ENCODE measurements around the gene IQCF5. TPM values are rescaled to one million over a fixed set of nuclear protein-coding genes. Genes with fewer than 3 reads are reported as not detected.
"Not testable (repeated sequence)": the region's sequence is repeated elsewhere in the genome, so short reads cannot be mapped to it uniquely, and the experiment has no call there.

The IQCF5 gene
- total RNA-seq, 4 donors from 2014 or later: not detected

- no peak within 1 kb of the TSS for H3K27ac ChIP-seq
- no peak within 1 kb of the TSS for H3K4me3 ChIP-seq
- H3K9me3 ChIP-seq: no peaks in the 10 kb centered on the region
- no peaks in the 10 kb centered on the region for H3K4me1 ChIP-seq
- H3K36me3 ChIP-seq: no peaks in the 10 kb centered on the region
- no peaks in the 10 kb centered on the region for H3K27me3 ChIP-seq
- no peak for DNase-seq
- TF ChIP-seq CTCF (IDR thresholded peaks at IDR 0.05) (no peak), POLR2A (IDR thresholded peaks at IDR 0.05) (no peak)
Measured at GRCh38 chr3:51860703-51861665, 14.4 kb downstream of the IQCF5 start, which contains the start of gene IQCF2. IQCF2 (plus strand) TSS chr3:51861615; CDS start chr3:51861667, 52 bp downstream.

DNA sequence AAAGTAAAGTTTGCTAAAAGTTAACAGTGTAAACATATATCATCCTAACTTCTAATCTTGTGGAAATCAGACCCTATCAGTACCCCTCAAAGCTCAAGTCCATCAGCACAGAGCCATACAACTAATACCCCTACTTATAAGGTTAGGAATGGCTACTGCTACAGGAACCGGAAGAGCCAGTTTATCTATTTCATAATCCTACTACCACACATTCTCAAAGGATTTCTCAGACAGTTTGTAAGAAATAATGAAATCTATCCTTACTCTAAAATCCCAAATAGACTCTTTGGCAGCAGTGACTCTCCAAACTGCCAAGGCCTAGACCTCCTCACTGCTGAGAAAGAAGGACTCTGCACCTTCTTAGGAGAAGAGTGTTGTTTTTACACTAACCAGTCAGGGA lies 20.0 kb downstream of the IQCF5 start:
- not testable (repeated sequence) for H3K36me3 ChIP-seq, H3K4me3 ChIP-seq, H3K27ac ChIP-seq, H3K27me3 ChIP-seq, H3K9me3 ChIP-seq, DNase-seq, H3K4me1 ChIP-seq

DNA sequence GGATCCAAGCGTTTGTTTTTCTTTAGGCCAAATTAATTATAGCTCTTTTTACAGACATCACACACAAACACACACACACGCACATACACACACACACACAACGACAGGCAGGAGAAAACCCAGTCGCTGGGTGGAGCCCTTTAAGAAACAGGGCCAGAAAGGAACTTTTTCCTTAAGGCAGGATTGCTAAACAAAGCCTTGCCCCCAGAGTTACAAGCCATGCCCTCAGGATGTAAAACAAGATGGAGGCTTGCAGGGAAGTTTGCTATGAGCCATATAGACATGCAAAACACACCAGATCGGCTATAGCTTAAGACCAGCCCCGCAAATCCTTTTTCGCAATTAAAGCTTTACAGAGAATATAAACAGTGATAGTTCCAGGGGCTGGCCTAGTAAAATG lies 30.3 kb downstream of the IQCF5 start:
- Histone ChIP-seq H3K27ac (no peak overlapping the region), H3K36me3 (no peaks in the 10 kb centered on the region), H3K4me1 (no peaks in the 10 kb centered on the region), H3K4me3 (no peak overlapping the region), H3K9me3 (peaks cover 0 to 4% (median 0%) of the 10 kb centered on the region in 4 donors), H3K27me3 (no peaks in the 10 kb centered on the region)
- TF ChIP-seq CTCF (IDR thresholded peaks at IDR 0.05): no peak
- no peak for TF ChIP-seq POLR2A (IDR thresholded peaks at IDR 0.05)
- no peak for DNase-seq

GRCh38 chr3:51836606-51837005 lies 38.8 kb downstream of the IQCF5 start:
- Histone ChIP-seq H3K4me3 (no peak overlapping the region), H3K4me1 (no peaks in the 10 kb centered on the region), H3K27me3 (no peaks in the 10 kb centered on the region), H3K36me3 (no peaks in the 10 kb centered on the region), H3K27ac (no peak overlapping the region), H3K9me3 (no peaks in the 10 kb centered on the region)
- no peak for DNase-seq
- TF ChIP-seq CTCF (IDR thresholded peaks at IDR 0.05) (no peak), POLR2A (IDR thresholded peaks at IDR 0.05) (no peak)

DNA sequence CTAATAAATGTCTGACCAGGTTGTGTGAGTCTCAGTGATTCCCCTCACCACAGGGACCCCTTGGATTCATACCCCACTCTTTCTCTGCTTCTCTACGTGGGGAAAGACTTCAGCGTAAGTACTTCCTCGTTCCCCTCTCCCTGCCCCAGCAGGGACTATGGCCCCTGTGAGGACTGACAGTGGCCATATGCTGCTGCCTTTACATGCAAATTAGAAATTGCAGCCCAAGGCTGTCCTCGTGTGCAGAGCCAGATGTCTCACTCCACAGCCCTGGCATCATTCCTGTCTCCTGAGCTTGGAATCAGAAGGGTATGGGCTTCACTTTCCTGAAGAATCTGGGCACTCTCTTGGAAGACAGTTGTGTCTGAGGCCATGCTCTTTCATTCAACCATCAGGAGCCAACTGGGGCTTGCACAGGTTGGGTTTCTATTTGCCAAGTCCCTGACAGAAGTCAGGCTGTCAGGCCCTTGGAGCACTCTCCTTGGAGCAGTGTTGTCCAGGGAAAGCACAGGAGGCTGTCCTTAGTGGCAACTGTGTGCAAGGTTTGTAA lies 44.5 kb downstream of the IQCF5 start:
- no peak overlapping the region for H3K27ac ChIP-seq
- no peak for DNase-seq
- no peak for TF ChIP-seq POLR2A (IDR thresholded peaks at IDR 0.05)
- no peak for TF ChIP-seq CTCF (IDR thresholded peaks at IDR 0.05)
- H3K4me3 ChIP-seq: no peak overlapping the region
- no peaks in the 10 kb centered on the region for H3K27me3 ChIP-seq
- H3K36me3 ChIP-seq: no peaks in the 10 kb centered on the region
- no peaks in the 10 kb centered on the region for H3K4me1 ChIP-seq
- H3K9me3 ChIP-seq: peaks cover 0 to 10% (median 0%) of the 10 kb centered on the region in 4 donors

GRCh38 chr3:51830345-51830744 lies 45.1 kb downstream of the IQCF5 start:
- no peaks in the 10 kb centered on the region for H3K4me1 ChIP-seq
- no peak overlapping the region for H3K27ac ChIP-seq
- no peak for TF ChIP-seq CTCF (IDR thresholded peaks at IDR 0.05)
- TF ChIP-seq POLR2A (IDR thresholded peaks at IDR 0.05): no peak
- H3K4me3 ChIP-seq: no peak overlapping the region
- DNase-seq: no peak
- H3K36me3 ChIP-seq: no peaks in the 10 kb centered on the region
- H3K9me3 ChIP-seq: peaks cover 0 to 10% (median 0%) of the 10 kb centered on the region in 4 donors
- H3K27me3 ChIP-seq: no peaks in the 10 kb centered on the region

All from Peyer's patch (tissue), 4 donors.